HepG2 (cell line): Measurements from ENCODE around the gene SPART. TPM values are rescaled to one million over a fixed set of nuclear protein-coding genes. Genes with fewer than 3 reads are reported as not detected.

Source experiments
- ATAC-seq: fragments of 200-7000 bp; cut with Tn5 transposase; 3 replicates; pipeline ENCODE4 v1.9.1; 2020; ENCODE audit warnings: mild to moderate bottlenecking, moderate library complexity
- BruUV-seq: library from RNA; stranded (reverse); fragments of 400-500 nt; replicated peaks from 2 replicates; lab custom pipeline; 2021; lab: Mats Ljungman, UMichigan
- CTCF ChIA-PET: fragments of 300-600 bp; formaldehyde crosslinking; extraction: SDS; loops from one replicate; lab custom pipeline; 2021; ENCODE audit warnings: low total read pairs, inconsistent platforms, low intra/inter-chr PET ratio; lab: Yijun Ruan, JAX
- POLR2A ChIA-PET: fragments of 350-600 bp; sonication (Branson Sonifier 250); formaldehyde crosslinking; loops from one replicate; lab custom pipeline; 2020; ENCODE audit warnings: antibody characterized with exemption, inconsistent platforms; lab: Yijun Ruan, JAX
- DNase-seq: peaks from one replicate; pipeline ENCODE4 v3.0.0-alpha.2; 2015; ENCODE audit warnings: low spot score
- FAIRE-seq: peaks from 3 replicates; lab custom pipeline; 2011; peaks lifted over from hg19 to GRCh38; lab: Jason Lieb, UNC
- H2AFZ ChIP-seq: one replicate; pipeline ENCODE4 v1.6.1; 2011; ENCODE audit warnings: low read length, inconsistent platforms
- H3K27ac ChIP-seq: fragments of 300-600 bp; 3 replicates; pipeline ENCODE4 v1.8.0; 2011; ENCODE audit warnings: mixed run types, mild to moderate bottlenecking, mixed read lengths, low read length, inconsistent platforms; ENCODE audit not compliant: insufficient read depth; ENCODE audit errors: extremely low read length
- H3K27me3 ChIP-seq, 2 experiments: fragments of 200-600 bp in 1 of 2; 2 replicates in 1 of 2; 3 replicates in 1 of 2; pipeline versions ENCODE4 v1.6.0 to v1.8.0; 2011; ENCODE audit warnings: low read length in 2 of 2, mild to moderate bottlenecking in 2 of 2, moderate library complexity in 2 of 2, inconsistent platforms in 1 of 2; ENCODE audit not compliant: insufficient read depth in 2 of 2, control insufficient read depth in 1 of 2
- H3K36me3 ChIP-seq, 2 experiments: fragments of 200-600 bp in 1 of 2; replicated peaks in 1 of 2; 2 replicates in 1 of 2; 3 replicates in 1 of 2; pipeline versions ENCODE4 v1.5.1 to v1.8.0; 2011; ENCODE audit warnings: low read length in 2 of 2, inconsistent platforms in 1 of 2; ENCODE audit not compliant: insufficient read depth in 2 of 2, control insufficient read depth in 1 of 2
- H3K4me1 ChIP-seq: 2 replicates; pipeline ENCODE4 v1.5.1; 2012; ENCODE audit warnings: low read length, inconsistent platforms; ENCODE audit not compliant: insufficient read depth
- H3K4me2 ChIP-seq: 2 replicates; pipeline ENCODE4 v1.6.0; 2011; ENCODE audit warnings: low read depth, low read length, inconsistent platforms
- H3K4me3 ChIP-seq, 3 experiments: fragments of 200-600 bp in 1 of 3; sonication (generic), shearing (Covaris generic) in 1 of 3; replicated peaks in 1 of 3; 2 replicates each; pipeline ENCODE4 v1.5.1; 2011 to 2016; ENCODE audit warnings: low read length in 3 of 3, inconsistent platforms in 2 of 3, low read depth in 2 of 3, mild to moderate bottlenecking in 2 of 3, control low read depth in 1 of 3, mixed read lengths in 1 of 3; ENCODE audit not compliant: insufficient read depth in 1 of 3
- H3K79me2 ChIP-seq: one replicate; pipeline ENCODE4 v1.6.1; 2011; ENCODE audit warnings: low read length, inconsistent platforms; ENCODE audit not compliant: insufficient read depth
- H3K9ac ChIP-seq: 2 replicates; pipeline ENCODE4 v1.6.0; 2011; ENCODE audit warnings: mild to moderate bottlenecking, low read depth, low read length, inconsistent platforms; ENCODE audit not compliant: insufficient read depth
- H3K9me3 ChIP-seq: 2 replicates; pipeline ENCODE4 v1.5.1; 2012; ENCODE audit warnings: mild to moderate bottlenecking, low read length
- H4K20me1 ChIP-seq: 2 replicates; pipeline ENCODE4 v1.6.0; 2011; ENCODE audit warnings: inconsistent platforms, mild to moderate bottlenecking, low read length, moderate library complexity; ENCODE audit not compliant: insufficient read depth
- ATF1 ChIP-seq: IDR thresholded peaks from 2 replicates; pipeline ENCODE4 v1.6.1; 2016; ENCODE audit warnings: mild to moderate bottlenecking, control low read depth
- E2F5 ChIP-seq: sonication (generic); formaldehyde crosslinking; conservative IDR thresholded peaks from 2 replicates; pipeline ENCODE4 v1.4.0; 2020; ENCODE audit warnings: missing genetic modification reagents
- FOXK1 ChIP-seq: sonication (generic); formaldehyde crosslinking; IDR thresholded peaks from 2 replicates; pipeline ENCODE4 v1.4.0; 2020; ENCODE audit warnings: low read depth, missing genetic modification reagents, borderline replicate concordance
- HOXA7 ChIP-seq: sonication (generic); formaldehyde crosslinking; IDR thresholded peaks from 2 replicates; pipeline ENCODE4 v1.8.1; 2022; ENCODE audit warnings: mild to moderate bottlenecking, missing genetic modification reagents, moderate library complexity
- JDP2 ChIP-seq: sonication (generic); formaldehyde crosslinking; IDR thresholded peaks from 2 replicates; pipeline ENCODE4 v1.8.1; 2022; ENCODE audit warnings: missing genetic modification reagents, borderline replicate concordance
- MNT ChIP-seq: fragments of 450-650 bp; IDR thresholded peaks from 2 replicates; pipeline ENCODE4 v1.6.1; 2016
- RELA ChIP-seq: sonication (generic); formaldehyde crosslinking; IDR thresholded peaks from 2 replicates; pipeline ENCODE4 v1.4.0; 2020; ENCODE audit warnings: missing genetic modification reagents
- SRSF4 ChIP-seq: fragments of 200-400 bp; formaldehyde crosslinking; IDR thresholded peaks from one replicate; pipeline ENCODE4 v1.6.1; 2018; ENCODE audit warnings: mild to moderate bottlenecking, low read depth, low read length, moderate library complexity; ENCODE audit not compliant: poor library complexity, severe bottlenecking
- UBTF ChIP-seq: sonication (generic); formaldehyde crosslinking; IDR thresholded peaks from 2 replicates; pipeline ENCODE4 v1.4.0; 2020; ENCODE audit warnings: mild to moderate bottlenecking, missing genetic modification reagents
- ZNF33B ChIP-seq: sonication (generic); formaldehyde crosslinking; IDR thresholded peaks from 2 replicates; pipeline ENCODE4 v1.5.1; 2020; ENCODE audit warnings: mild to moderate bottlenecking, missing genetic modification reagents
- ZNF503 ChIP-seq: sonication (generic); formaldehyde crosslinking; IDR thresholded peaks from 2 replicates; pipeline ENCODE4 v1.4.0; 2020; ENCODE audit warnings: missing genetic modification reagents
- ZNF670 ChIP-seq: sonication (generic); formaldehyde crosslinking; IDR thresholded peaks from 2 replicates; pipeline ENCODE4 v1.8.0; 2022; ENCODE audit warnings: mild to moderate bottlenecking, missing genetic modification reagents, borderline replicate concordance
- WGBS: methylation state at CpG from one replicate; pipeline ENCODE4 v1.1.6; 2017; ENCODE audit warnings: low lambda C conversion rate; 5-methylcytosine and 5-hydroxymethylcytosine counted together
- in situ Hi-C: cut with HindIII; loops from 2 replicates; pipeline ENCODE4 v1.10.0; 2017; ENCODE audit warnings: low pct_unique_long_range_greater_than_20kb; ENCODE audit not compliant: extremely low pct_ligation_motif_present
- intact Hi-C: fragments of 100-400 bp; cut with micrococcal nuclease; formaldehyde crosslinking; loops from one replicate; pipeline ENCODE4 v1.10.0; 2022; ENCODE audit not compliant: unreplicated experiment
- polyA plus RNA-seq, 8 experiments: library from polyadenylated mRNA; depleted of rRNA in 3 of 8; stranded (reverse) in 7 of 8; unstranded in 1 of 8; fragments of >200 nt; fragmentation: Illumina TruSeq in 4 of 8; extraction: Trizol in 4 of 8; gene quantifications; 2 replicates each; pipeline versions ENCODE4 v1.2.1 to v1.2.3, GENCODE V29; 2011 to 2016; ENCODE audit warnings: low read depth in 4 of 8, missing spikeins in 1 of 8, mixed read lengths in 1 of 8; ENCODE audit not compliant: insufficient read depth in 1 of 8
- total RNA-seq, 5 experiments: library from RNA; depleted of rRNA; stranded (reverse); fragments of >200 nt; fragmentation: Illumina TruSeq; extraction: Trizol; gene quantifications; 2 replicates each; pipeline ENCODE4 v1.2.3, GENCODE V29; 2016; ENCODE audit warnings: low read depth in 1 of 5
- TF ChIP-seq, protein P1 (sequence below): IDR thresholded peaks from 2 replicates; pipeline ENCODE4 v1.6.1; 2012; ENCODE audit warnings: low read length, improper control_type of control experiment

Gene SPART
- total and polyA plus RNA-seq, 2 of the 13 experiments (the other 11 are each of a cell fraction or from before 2014, with no cell fraction given): 8.9 to 28.8 TPM

GRCh38 chr13:36369268-36370107 is 23.3 kb upstream of the SPART start:
- CTCF ChIA-PET: no interaction called here
- no peak overlapping the region for H2AFZ ChIP-seq
- WGBS: 53% methylated on average over 8 of the region's 8 CpGs
- in situ Hi-C loops: no loop called here
- H3K79me2 ChIP-seq: no peaks in the 10 kb centered on the region
- H3K4me2 ChIP-seq: no peak overlapping the region
- BruUV-seq: no TSS peak
- H3K4me1 ChIP-seq: no peaks in the 10 kb centered on the region; the same call in 1 of the 2 replicates
- no peak overlapping the region for H3K9ac ChIP-seq
- H3K9me3 ChIP-seq: no peaks in the 10 kb centered on the region
- no peaks in the 10 kb centered on the region for H3K27me3 ChIP-seq
- H3K27ac ChIP-seq: no peak overlapping the region
- H3K4me3 ChIP-seq: no peak overlapping the region
- no peak for FAIRE-seq
- no peak for ATAC-seq
- H3K36me3 ChIP-seq: no peaks in the 10 kb centered on the region
- H4K20me1 ChIP-seq: no peaks in the 10 kb centered on the region
- intact Hi-C loops: no loop called here
- POLR2A ChIA-PET: no interaction called here
- no peak for DNase-seq
- TF ChIP-seq UBTF (no peak), ZNF503 (CRISPR knock-in tag) (no peak), SRSF4 (no peak), HOXA7 (CRISPR knock-in tag) (no peak), FOXK1 (no peak), ATF1 (CRISPR knock-in tag) (no peak), JDP2 (CRISPR knock-in tag) (no peak), ZNF33B (CRISPR knock-in tag) (no peak), ZNF670 (CRISPR knock-in tag) (no peak), E2F5 (CRISPR knock-in tag) (no peak), RELA (CRISPR knock-in tag) (no peak), MNT (no peak)
- TF ChIP-seq, protein P1, sequence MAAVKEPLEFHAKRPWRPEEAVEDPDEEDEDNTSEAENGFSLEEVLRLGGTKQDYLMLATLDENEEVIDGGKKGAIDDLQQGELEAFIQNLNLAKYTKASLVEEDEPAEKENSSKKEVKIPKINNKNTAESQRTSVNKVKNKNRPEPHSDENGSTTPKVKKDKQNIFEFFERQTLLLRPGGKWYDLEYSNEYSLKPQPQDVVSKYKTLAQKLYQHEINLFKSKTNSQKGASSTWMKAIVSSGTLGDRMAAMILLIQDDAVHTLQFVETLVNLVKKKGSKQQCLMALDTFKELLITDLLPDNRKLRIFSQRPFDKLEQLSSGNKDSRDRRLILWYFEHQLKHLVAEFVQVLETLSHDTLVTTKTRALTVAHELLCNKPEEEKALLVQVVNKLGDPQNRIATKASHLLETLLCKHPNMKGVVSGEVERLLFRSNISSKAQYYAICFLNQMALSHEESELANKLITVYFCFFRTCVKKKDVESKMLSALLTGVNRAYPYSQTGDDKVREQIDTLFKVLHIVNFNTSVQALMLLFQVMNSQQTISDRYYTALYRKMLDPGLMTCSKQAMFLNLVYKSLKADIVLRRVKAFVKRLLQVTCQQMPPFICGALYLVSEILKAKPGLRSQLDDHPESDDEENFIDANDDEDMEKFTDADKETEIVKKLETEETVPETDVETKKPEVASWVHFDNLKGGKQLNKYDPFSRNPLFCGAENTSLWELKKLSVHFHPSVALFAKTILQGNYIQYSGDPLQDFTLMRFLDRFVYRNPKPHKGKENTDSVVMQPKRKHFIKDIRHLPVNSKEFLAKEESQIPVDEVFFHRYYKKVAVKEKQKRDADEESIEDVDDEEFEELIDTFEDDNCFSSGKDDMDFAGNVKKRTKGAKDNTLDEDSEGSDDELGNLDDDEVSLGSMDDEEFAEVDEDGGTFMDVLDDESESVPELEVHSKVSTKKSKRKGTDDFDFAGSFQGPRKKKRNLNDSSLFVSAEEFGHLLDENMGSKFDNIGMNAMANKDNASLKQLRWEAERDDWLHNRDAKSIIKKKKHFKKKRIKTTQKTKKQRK: no peak
